SK-N-SH (cell line): ENCODE measurements around the gene DCAF11.

Experiments used
- FOXJ3 ChIP-seq: sonication (generic); formaldehyde crosslinking; IDR thresholded peaks from 2 replicates; pipeline ENCODE4 v1.5.1; 2020; ENCODE audit warnings: mild to moderate bottlenecking, missing genetic modification reagents
- FOXM1 ChIP-seq: IDR thresholded peaks from 2 replicates; pipeline ENCODE4 v1.4.0; 2012; ENCODE audit warnings: low read depth, mild to moderate bottlenecking
- MXI1 ChIP-seq: IDR thresholded peaks from 2 replicates; pipeline ENCODE4 v1.6.1; 2012; ENCODE audit warnings: mild to moderate bottlenecking, low read depth, low read length, improper control_type of control experiment
- POLR2AphosphoS5 ChIP-seq: IDR thresholded peaks from 2 replicates; pipeline ENCODE4 v1.6.1; 2012; ENCODE audit warnings: low read depth, low read length
- SIN3A ChIP-seq: IDR thresholded peaks from 2 replicates; pipeline ENCODE4 v1.6.1; 2012; ENCODE audit warnings: low read depth, mild to moderate bottlenecking, low read length, moderate library complexity, borderline replicate concordance
- TAF1 ChIP-seq: IDR thresholded peaks from 2 replicates; pipeline ENCODE4 v1.6.1; 2012; ENCODE audit warnings: low read depth, mild to moderate bottlenecking, low read length, moderate library complexity, borderline replicate concordance
- YY1 ChIP-seq: IDR thresholded peaks from 2 replicates; pipeline ENCODE4 v1.4.0; 2012; ENCODE audit warnings: low read depth, mild to moderate bottlenecking
- TF ChIP-seq, protein P1 (sequence below): fragments of 200-600 bp; sonication (generic); IDR thresholded peaks from 2 replicates; pipeline ENCODE4 v1.6.1; 2017; ENCODE audit warnings: antibody characterized with exemption, mild to moderate bottlenecking, moderate library complexity

DNA sequence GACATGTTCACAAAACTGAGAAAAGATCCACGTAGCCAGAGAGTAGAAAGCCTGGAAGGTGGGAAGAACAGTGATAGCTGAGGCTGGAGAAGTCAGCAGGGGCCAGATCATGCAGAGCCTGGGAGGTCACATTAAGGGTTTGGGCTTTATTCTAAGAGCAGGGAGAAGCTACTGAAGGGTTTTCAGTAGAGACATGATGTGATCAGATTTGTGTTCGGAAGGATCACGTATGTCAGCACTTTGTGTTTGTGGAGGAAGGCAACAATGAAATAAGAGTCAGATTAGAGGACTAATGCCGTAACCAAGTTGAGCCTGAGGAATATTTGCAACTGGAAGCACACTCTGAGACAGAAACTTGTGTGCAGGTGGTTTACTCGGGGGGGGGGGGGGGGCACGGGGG, 24.7 kb upstream of the DCAF11 start:
- TF ChIP-seq FOXJ3 (no peak), YY1 (no peak), FOXM1 (no peak), MXI1 (no peak), POLR2AphosphoS5 (no peak), SIN3A (no peak), TAF1 (no peak)
- TF ChIP-seq, protein P1, sequence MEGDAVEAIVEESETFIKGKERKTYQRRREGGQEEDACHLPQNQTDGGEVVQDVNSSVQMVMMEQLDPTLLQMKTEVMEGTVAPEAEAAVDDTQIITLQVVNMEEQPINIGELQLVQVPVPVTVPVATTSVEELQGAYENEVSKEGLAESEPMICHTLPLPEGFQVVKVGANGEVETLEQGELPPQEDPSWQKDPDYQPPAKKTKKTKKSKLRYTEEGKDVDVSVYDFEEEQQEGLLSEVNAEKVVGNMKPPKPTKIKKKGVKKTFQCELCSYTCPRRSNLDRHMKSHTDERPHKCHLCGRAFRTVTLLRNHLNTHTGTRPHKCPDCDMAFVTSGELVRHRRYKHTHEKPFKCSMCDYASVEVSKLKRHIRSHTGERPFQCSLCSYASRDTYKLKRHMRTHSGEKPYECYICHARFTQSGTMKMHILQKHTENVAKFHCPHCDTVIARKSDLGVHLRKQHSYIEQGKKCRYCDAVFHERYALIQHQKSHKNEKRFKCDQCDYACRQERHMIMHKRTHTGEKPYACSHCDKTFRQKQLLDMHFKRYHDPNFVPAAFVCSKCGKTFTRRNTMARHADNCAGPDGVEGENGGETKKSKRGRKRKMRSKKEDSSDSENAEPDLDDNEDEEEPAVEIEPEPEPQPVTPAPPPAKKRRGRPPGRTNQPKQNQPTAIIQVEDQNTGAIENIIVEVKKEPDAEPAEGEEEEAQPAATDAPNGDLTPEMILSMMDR, result no peak
